Endothelial cell (in vitro differentiated cells): ENCODE data around the gene PKD2L1. TPM values are rescaled to one million over a fixed set of nuclear protein-coding genes. Genes with fewer than 3 reads are reported as not detected.

ENCODE experiments used
- DNase-seq: peaks from one replicate; pipeline ENCODE4 v3.0.0; 2021; ENCODE audit warnings: low spot score
- H3K27ac Mint-ChIP-seq: one replicate; pipeline ENCODE4 v1.8.0; 2021; ENCODE audit warnings: mixed read lengths, inconsistent platforms; ENCODE audit not compliant: unreplicated experiment
- H3K27me3 Mint-ChIP-seq: one replicate; pipeline ENCODE4 v1.8.0; 2021; ENCODE audit warnings: mild to moderate bottlenecking, moderate library complexity, mixed read lengths, inconsistent platforms; ENCODE audit not compliant: unreplicated experiment
- H3K36me3 Mint-ChIP-seq: one replicate; pipeline ENCODE4 v1.8.0; 2021; ENCODE audit warnings: mild to moderate bottlenecking, low read depth, mixed read lengths, inconsistent platforms; ENCODE audit not compliant: unreplicated experiment
- H3K4me1 Mint-ChIP-seq: one replicate; pipeline ENCODE4 v1.8.0; 2021; ENCODE audit warnings: mild to moderate bottlenecking, mixed read lengths, inconsistent platforms; ENCODE audit not compliant: unreplicated experiment
- H3K4me3 Mint-ChIP-seq: one replicate; pipeline ENCODE4 v1.8.0; 2021; ENCODE audit warnings: mild to moderate bottlenecking, mixed read lengths, inconsistent platforms; ENCODE audit not compliant: unreplicated experiment
- H3K9me3 Mint-ChIP-seq: one replicate; pipeline ENCODE4 v1.8.0; 2021; ENCODE audit warnings: mixed read lengths, inconsistent platforms; ENCODE audit not compliant: unreplicated experiment
- total RNA-seq: library from RNA; stranded (reverse); fragmentation: NEBNext Ultra II Directional; extraction: Animal tissue kit (Norgen Biotek cat#: 25700); gene quantifications from one replicate; pipeline ENCODE4 v1.2.1, GENCODE V29; 2021; ENCODE audit not compliant: unreplicated experiment
- TF ChIP-seq, protein P1 (sequence below): fragments of 200-600 bp; sonication (generic); IDR thresholded peaks from one replicate; pipeline ENCODE4 v1.5.0; 2021; ENCODE audit warnings: antibody characterized with exemption; ENCODE audit not compliant: unreplicated experiment

PKD2L1 gene
- total RNA-seq, 1 donor from 2014 or later = 0.44 TPM

GRCh38 chr10:100245484-100246220 is 84.4 kb downstream of the PKD2L1 start:
- H3K4me1 Mint-ChIP-seq = no peaks in the 10 kb centered on the region
- no peak for DNase-seq
- H3K9me3 Mint-ChIP-seq = no peaks in the 10 kb centered on the region
- no peak overlapping the region for H3K4me3 Mint-ChIP-seq
- no peak overlapping the region for H3K27ac Mint-ChIP-seq
- TF ChIP-seq, protein P1, sequence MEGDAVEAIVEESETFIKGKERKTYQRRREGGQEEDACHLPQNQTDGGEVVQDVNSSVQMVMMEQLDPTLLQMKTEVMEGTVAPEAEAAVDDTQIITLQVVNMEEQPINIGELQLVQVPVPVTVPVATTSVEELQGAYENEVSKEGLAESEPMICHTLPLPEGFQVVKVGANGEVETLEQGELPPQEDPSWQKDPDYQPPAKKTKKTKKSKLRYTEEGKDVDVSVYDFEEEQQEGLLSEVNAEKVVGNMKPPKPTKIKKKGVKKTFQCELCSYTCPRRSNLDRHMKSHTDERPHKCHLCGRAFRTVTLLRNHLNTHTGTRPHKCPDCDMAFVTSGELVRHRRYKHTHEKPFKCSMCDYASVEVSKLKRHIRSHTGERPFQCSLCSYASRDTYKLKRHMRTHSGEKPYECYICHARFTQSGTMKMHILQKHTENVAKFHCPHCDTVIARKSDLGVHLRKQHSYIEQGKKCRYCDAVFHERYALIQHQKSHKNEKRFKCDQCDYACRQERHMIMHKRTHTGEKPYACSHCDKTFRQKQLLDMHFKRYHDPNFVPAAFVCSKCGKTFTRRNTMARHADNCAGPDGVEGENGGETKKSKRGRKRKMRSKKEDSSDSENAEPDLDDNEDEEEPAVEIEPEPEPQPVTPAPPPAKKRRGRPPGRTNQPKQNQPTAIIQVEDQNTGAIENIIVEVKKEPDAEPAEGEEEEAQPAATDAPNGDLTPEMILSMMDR = no peak
- H3K36me3 Mint-ChIP-seq = peaks cover 31% of the 10 kb centered on the region
- H3K27me3 Mint-ChIP-seq = no peaks in the 10 kb centered on the region

DNA sequence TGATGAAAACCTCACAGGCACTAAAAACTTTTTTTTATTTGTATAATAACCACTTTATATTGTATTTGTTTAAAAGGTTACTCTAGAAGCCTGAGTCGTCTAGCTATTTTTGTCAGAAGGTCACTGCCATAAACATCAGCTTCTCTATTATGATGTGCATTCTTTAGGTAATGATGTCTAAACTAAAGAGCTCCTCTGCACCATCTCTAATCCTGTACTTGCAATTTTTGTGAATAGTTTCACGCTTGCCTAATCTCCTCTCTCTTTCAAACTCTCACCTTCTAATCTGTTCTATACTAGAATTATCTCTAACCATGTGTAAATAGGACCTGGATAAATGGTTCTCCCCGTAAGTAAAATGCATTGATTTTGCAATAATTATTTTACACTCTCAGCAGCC is 90.2 kb downstream of the PKD2L1 start:
- H3K9me3 Mint-ChIP-seq = no peaks in the 10 kb centered on the region
- H3K4me3 Mint-ChIP-seq = no peak overlapping the region
- H3K27ac Mint-ChIP-seq = no peak overlapping the region
- H3K4me1 Mint-ChIP-seq = no peaks in the 10 kb centered on the region
- TF ChIP-seq, protein P1 = no peak
- DNase-seq = no peak
- H3K36me3 Mint-ChIP-seq = peaks cover 21% of the 10 kb centered on the region
- peaks cover 1% of the 10 kb centered on the region for H3K27me3 Mint-ChIP-seq

GRCh38 chr10:100238429-100238828 is 91.6 kb downstream of the PKD2L1 start:
- no peak for DNase-seq
- peaks cover 24% of the 10 kb centered on the region for H3K36me3 Mint-ChIP-seq
- TF ChIP-seq, protein P1 = no peak
- no peak overlapping the region for H3K4me3 Mint-ChIP-seq
- peaks cover 1% of the 10 kb centered on the region for H3K27me3 Mint-ChIP-seq
- H3K27ac Mint-ChIP-seq = no peak overlapping the region
- H3K4me1 Mint-ChIP-seq = no peaks in the 10 kb centered on the region
- H3K9me3 Mint-ChIP-seq = no peaks in the 10 kb centered on the region

Other genes with a start within 250 kb of the PKD2L1 start
- gene CPN1, start 248.4 kb downstream of the PKD2L1 start, total RNA-seq = not detected
- gene ERLIN1, start 144.2 kb downstream of the PKD2L1 start, total RNA-seq = 30.4 TPM
- gene CHUK, start 100.6 kb downstream of the PKD2L1 start, total RNA-seq = 11.7 TPM
- 24.7 TPM for gene CWF19L1, start 62.6 kb downstream of the PKD2L1 start, total RNA-seq
- 63.2 TPM for gene BLOC1S2, start 43.5 kb downstream of the PKD2L1 start, total RNA-seq
- 627 TPM for gene SCD, start 17.0 kb upstream of the PKD2L1 start, total RNA-seq
- not detected for gene WNT8B, start 132.8 kb upstream of the PKD2L1 start, total RNA-seq
- gene SEC31B, start 189.6 kb upstream of the PKD2L1 start, total RNA-seq = 13.2 TPM
- 171 TPM for gene NDUFB8, start 199.6 kb upstream of the PKD2L1 start, total RNA-seq
- gene HIF1AN, start 205.7 kb upstream of the PKD2L1 start, total RNA-seq = 44.4 TPM